Ishikawa (cell line): Measurements from ENCODE around the gene DPYSL4.
A peak's percentile ranks its signal among the peaks of the same experiment; 100 is the strongest.

Source experiments
- CEBPB ChIP-seq: IDR thresholded peaks from 2 replicates; pipeline ENCODE4 v1.6.1; 2012
- CREB1 ChIP-seq: IDR thresholded peaks from 2 replicates; pipeline ENCODE4 v1.6.1; 2012; ENCODE audit warnings: low read depth
- EGR1 ChIP-seq: IDR thresholded peaks from 2 replicates; pipeline ENCODE4 v1.6.1; 2012
- EP300 ChIP-seq: IDR thresholded peaks from 2 replicates; pipeline ENCODE4 v1.6.1; 2012; ENCODE audit warnings: borderline replicate concordance
- FOXM1 ChIP-seq: IDR thresholded peaks from 2 replicates; pipeline ENCODE4 v1.6.1; 2012; ENCODE audit warnings: low read depth, borderline replicate concordance
- MAX ChIP-seq: IDR thresholded peaks from 2 replicates; pipeline ENCODE4 v1.6.1; 2012
- NFIC ChIP-seq: IDR thresholded peaks from 2 replicates; pipeline ENCODE4 v1.6.1; 2012
- RAD21 ChIP-seq: IDR thresholded peaks from 2 replicates; pipeline ENCODE4 v1.6.1; 2012; ENCODE audit warnings: low read depth
- REST ChIP-seq: IDR thresholded peaks from 2 replicates; pipeline ENCODE4 v1.6.1; 2012; ENCODE audit warnings: low read depth, mild to moderate bottlenecking
- TAF1 ChIP-seq: IDR thresholded peaks from 2 replicates; pipeline ENCODE4 v1.6.1; 2012; ENCODE audit warnings: low read depth, mild to moderate bottlenecking
- TCF12 ChIP-seq: IDR thresholded peaks from 2 replicates; pipeline ENCODE4 v1.6.1; 2012; ENCODE audit warnings: low read depth
- TEAD4 ChIP-seq: IDR thresholded peaks from 2 replicates; pipeline ENCODE4 v1.6.1; 2012
- USF1 ChIP-seq: IDR thresholded peaks from 2 replicates; pipeline ENCODE4 v1.6.1; 2012
- YY1 ChIP-seq: IDR thresholded peaks from 2 replicates; pipeline ENCODE4 v1.6.1; 2012; ENCODE audit warnings: low read depth
- ZBTB7A ChIP-seq: IDR thresholded peaks from 2 replicates; pipeline ENCODE4 v1.6.1; 2012; ENCODE audit warnings: low read depth

DPYSL4 gene

GRCh38 chr10:132200344-132201110 is 13.8 kb downstream of the DPYSL4 start:
- TF ChIP-seq ZBTB7A (0 out of 2 replicates have a peak, but pooled peaks have one; percentile 15), FOXM1 (no peak), REST (no peak)

GRCh38 chr10:132201111-132201969 is 14.6 kb downstream of the DPYSL4 start:
- TF ChIP-seq ZBTB7A (0 out of 2 replicates have a peak, but pooled peaks have one; percentile 40), EGR1 (no peak)

DNA sequence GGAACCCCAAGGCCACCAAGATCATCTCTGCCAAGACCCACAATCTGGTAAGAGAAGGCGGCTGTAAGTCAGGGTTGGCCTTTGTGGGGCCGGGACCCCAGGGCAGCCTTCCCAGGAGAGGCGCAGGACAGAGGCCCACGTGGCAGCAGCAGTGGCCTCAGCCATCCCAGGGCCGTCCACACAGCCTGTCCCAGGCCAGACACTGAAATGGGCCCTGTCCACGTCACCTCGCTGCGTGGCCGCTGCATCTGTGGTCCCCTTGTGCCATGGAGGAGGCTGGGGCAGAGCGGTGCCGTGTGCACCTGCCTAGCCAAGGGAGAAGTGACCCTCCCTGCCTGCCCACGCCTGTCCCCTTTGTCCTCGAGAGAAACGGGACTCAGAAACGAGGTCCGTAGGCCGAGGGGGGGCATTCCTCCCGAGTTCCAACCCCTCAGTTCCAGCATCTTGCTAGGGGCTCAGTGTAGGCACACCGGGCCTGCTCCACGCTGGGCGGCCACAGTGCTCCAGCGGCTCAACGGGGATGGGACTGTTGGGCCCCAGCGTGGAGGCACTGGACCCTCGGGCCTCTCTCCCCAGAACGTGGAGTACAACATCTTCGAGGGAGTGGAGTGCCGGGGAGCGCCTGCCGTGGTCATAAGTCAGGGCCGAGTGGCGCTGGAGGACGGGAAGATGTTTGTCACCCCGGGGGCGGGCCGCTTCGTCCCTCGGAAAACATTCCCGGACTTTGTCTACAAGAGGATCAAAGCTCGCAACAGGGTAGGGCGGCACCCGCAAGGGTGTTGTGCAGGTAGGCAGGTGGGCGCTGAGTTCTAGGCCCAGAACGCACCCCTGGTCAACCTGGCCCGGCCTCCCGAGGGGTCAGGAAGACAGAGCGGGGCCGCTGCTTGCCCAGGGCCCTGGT is 15.6 kb downstream of the DPYSL4 start:
- TF ChIP-seq EGR1 (no peak), NFIC (no peak), FOXM1 (no peak), CEBPB (no peak), RAD21 (no peak)

GRCh38 chr10:132203256-132204077 is 16.7 kb downstream of the DPYSL4 start:
- TF ChIP-seq YY1: no peak
- TF ChIP-seq NFIC: no peak
- TF ChIP-seq USF1: no peak
- no peak for TF ChIP-seq CEBPB
- no peak for TF ChIP-seq TCF12
- TF ChIP-seq TAF1: no peak
- TF ChIP-seq FOXM1: no peak
- TF ChIP-seq EGR1: no peak
- no peak for TF ChIP-seq RAD21
- TF ChIP-seq TEAD4: no peak
- TF ChIP-seq EP300: no peak
- no peak for TF ChIP-seq REST
- TF ChIP-seq CREB1: no peak
- TF ChIP-seq MAX: no peak
- TF ChIP-seq ZBTB7A: no peak

DNA sequence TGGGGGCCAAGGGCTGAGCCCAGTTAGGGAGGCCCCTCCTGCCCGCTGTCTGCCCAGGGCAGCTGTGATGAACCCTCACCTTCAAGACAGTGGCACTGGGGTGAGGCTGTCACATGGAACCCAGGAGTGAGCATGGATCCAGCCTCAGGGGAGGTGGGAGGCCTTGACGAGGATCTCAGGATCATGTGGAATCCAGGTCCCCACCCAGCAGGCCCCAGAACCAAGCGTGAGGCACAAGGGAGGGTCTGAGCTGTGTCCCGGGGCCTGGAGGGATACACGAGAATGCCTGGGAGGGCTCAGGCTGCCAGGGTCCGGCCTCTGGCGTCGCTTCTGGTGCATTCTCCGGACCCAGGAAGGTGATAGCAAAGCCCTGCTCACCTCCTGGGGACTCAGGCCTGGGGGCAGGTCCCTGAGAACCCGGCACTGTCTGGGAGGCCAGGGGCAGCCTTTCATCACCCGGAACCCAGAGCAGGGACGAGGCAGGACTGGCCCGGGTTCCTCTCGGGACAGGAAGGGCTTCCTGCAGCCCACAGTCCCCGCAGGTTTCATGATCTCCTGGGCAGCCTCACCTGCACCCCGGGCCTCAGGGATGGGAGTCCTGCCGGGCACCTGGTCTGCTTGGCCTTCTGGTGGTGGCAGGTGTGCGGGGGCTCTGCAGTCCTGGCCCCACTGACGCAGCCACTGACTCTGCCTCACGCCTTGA is 17.5 kb downstream of the DPYSL4 start:
- TF ChIP-seq EP300 (no peak), ZBTB7A (no peak), CREB1 (no peak), CEBPB (no peak), MAX (no peak), TAF1 (no peak), FOXM1 (no peak), YY1 (no peak), RAD21 (no peak), REST (no peak), EGR1 (no peak), TCF12 (no peak), NFIC (no peak), USF1 (no peak), TEAD4 (no peak)
